IPS DF 19.7 (cell line): ENCODE data around the gene MCTS1.
"Not testable (repeated sequence)": the region's sequence is repeated elsewhere in the genome, so short reads cannot be mapped to it uniquely, and the experiment has no call there.

Source experiments
- DNase-seq: peaks from one replicate; pipeline ENCODE4 v3.0.0-alpha.2; 2013; ENCODE audit warnings: low read depth, low spot score

Gene MCTS1

GRCh38 chrX:120629667-120630537 lies 26.0 kb downstream of the MCTS1 start, which contains the start of gene C1GALT1C1:
Gene C1GALT1C1, minus strand, starts transcription at chrX:120630054. Its CDS starts 2,888 bp downstream, at chrX:120627166.
- DNase-seq = peak; percentile 71

GRCh38 chrX:120638619-120639018 lies 34.7 kb downstream of the MCTS1 start:
- DNase-seq = no peak

DNA sequence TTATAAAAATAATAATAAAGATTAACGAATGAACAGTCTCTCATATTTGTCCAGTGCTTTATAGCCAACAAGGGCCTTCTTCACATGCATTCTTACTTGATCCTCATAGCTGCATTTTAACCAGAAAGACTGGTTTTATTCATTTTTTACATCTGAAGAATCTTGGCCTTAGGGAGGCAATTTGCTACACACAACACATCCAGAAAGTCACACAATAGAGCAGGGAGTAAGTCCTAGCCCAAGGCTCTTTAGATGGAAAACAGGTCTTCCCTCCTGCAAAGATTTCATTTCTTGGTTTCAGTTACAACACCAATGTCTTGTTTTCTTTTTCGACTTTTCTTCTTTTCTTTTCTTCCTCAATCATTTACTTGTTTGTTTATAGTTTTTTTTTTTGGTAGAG lies 39.0 kb downstream of the MCTS1 start:
- DNase-seq = no peak

DNA sequence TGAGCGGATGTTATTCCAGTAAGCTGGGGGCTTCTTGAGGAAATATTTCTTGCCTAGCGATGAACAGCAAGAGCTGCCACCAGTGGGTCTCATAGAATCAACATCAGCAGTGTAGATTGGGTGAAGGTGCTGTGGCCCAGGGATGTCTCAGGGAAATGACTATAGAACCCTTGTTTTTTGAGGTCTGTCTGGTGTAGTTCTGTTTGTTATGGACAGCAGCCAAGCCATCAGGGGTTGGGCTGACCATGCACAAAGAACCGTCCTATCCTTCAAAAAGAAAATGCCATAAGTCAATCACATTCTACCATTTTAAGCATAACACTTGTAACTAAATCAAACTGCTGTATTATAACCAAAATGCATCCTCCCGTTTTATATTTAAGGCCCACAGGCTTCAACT lies 43.2 kb downstream of the MCTS1 start:
- no peak for DNase-seq

DNA sequence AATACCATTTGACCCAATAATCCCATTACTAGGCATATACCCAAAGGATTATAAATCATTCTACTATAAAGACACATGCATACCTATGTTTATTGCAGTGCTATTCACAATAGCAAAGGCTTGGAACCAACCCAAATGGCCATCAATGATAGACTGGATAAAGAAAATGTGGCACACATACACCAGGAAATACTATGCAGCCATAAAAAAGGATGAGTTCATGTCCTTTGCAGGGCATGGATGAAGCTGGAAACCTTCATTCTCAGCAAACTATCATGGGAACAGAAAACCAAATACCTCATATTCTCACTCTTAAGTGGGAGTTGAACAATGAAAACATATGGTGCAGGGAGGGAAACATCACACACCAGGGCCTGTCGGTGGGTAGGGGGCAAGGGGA lies 48.4 kb downstream of the MCTS1 start:
- DNase-seq = not testable (repeated sequence)

- no peak for DNase-seq
These were observed 49.1 kb downstream of the MCTS1 start for GRCh38 chrX:120653000-120653399.

GRCh38 chrX:120660637-120661036 lies 56.7 kb downstream of the MCTS1 start:
- no peak for DNase-seq
